ENCODE results near the gene CD28.

Gene CD28

GRCh38 chr2:203737360-203737759 lies 30.9 kb downstream of the CD28 start:
- Histone ChIP-seq H3K27ac (ENCODE audit: low read length) (no peak overlapping the region), H3K27me3 (ENCODE audit: insufficient read depth, low read length, poor library complexity) (no peaks in the 10 kb centered on the region), H3K9ac (ENCODE audit: low read depth, low read length) (no peak overlapping the region), H3K4me2 (ENCODE audit: insufficient read depth, low read length) (no peak overlapping the region), H3K36me3 (ENCODE audit: insufficient read depth, low read length) (no peaks in the 10 kb centered on the region), H2AFZ (ENCODE audit: low read depth, low read length) (no peak overlapping the region), H3K79me2 (ENCODE audit: insufficient read depth, low read length) (no peaks in the 10 kb centered on the region), H4K20me1 (ENCODE audit: insufficient read depth, low read length) (no peaks in the 10 kb centered on the region), H3K4me3 (ENCODE audit: low read depth in 1 of 2, low read length in 2 of 2) (no peak overlapping the region), H3K4me1 (ENCODE audit: insufficient read depth, low read length) (peaks cover 38% of the 10 kb centered on the region), H3K9me3 (ENCODE audit: insufficient read depth, low read length, severe bottlenecking) (no peaks in the 10 kb centered on the region)
- TF ChIP-seq CTCF (IDR thresholded peaks at IDR 0.05; ENCODE audit: borderline replicate concordance, extremely low read depth, low read length, poor library complexity, severe bottlenecking): no peak
- no peak for TF ChIP-seq EZH2 (IDR thresholded peaks at IDR 0.05; ENCODE audit: borderline replicate concordance, low read depth, low read length, severe bottlenecking)
- DNase-seq (no peak), ATAC-seq (ENCODE audit: insufficient read depth, low read depth) (no peak)

- no peak for TF ChIP-seq EZH2 (IDR thresholded peaks at IDR 0.05; ENCODE audit: borderline replicate concordance, low read depth, low read length, severe bottlenecking)
- no peak for TF ChIP-seq CTCF (IDR thresholded peaks at IDR 0.05; ENCODE audit: borderline replicate concordance, extremely low read depth, low read length, poor library complexity, severe bottlenecking)
- DNase-seq (no peak), ATAC-seq (ENCODE audit: insufficient read depth, low read depth) (no peak)
- Histone ChIP-seq H3K4me1 (ENCODE audit: insufficient read depth, low read length) (peaks cover 46% of the 10 kb centered on the region), H3K9me3 (ENCODE audit: insufficient read depth, low read length, severe bottlenecking) (peaks cover 2% of the 10 kb centered on the region), H2AFZ (ENCODE audit: low read depth, low read length) (no peak overlapping the region), H3K4me3 (ENCODE audit: low read depth in 1 of 2, low read length in 2 of 2) (no peak overlapping the region), H3K27me3 (ENCODE audit: insufficient read depth, low read length, poor library complexity) (no peaks in the 10 kb centered on the region), H4K20me1 (ENCODE audit: insufficient read depth, low read length) (no peaks in the 10 kb centered on the region), H3K9ac (ENCODE audit: low read depth, low read length) (peak overlapping the region; percentile 71; the same call in 1 of the 2 replicates), H3K79me2 (ENCODE audit: insufficient read depth, low read length) (no peaks in the 10 kb centered on the region), H3K4me2 (ENCODE audit: insufficient read depth, low read length) (no peak overlapping the region), H3K27ac (ENCODE audit: low read length) (peak overlapping the region; percentile 100), H3K36me3 (ENCODE audit: insufficient read depth, low read length) (no peaks in the 10 kb centered on the region)
These were observed 32.9 kb downstream of the CD28 start for GRCh38 chr2:203739351-203739750.

GRCh38 chr2:203740871-203741281 lies 34.4 kb downstream of the CD28 start:
- Histone ChIP-seq H3K4me3 (ENCODE audit: low read depth in 1 of 2, low read length in 2 of 2) (peak overlapping the region in 1 of 2 experiments; percentile 38; a peak in 1 of 4 replicates), H3K27ac (ENCODE audit: low read length) (peak overlapping the region; percentile 100), H3K4me2 (ENCODE audit: insufficient read depth, low read length) (peak overlapping the region; percentile 59), H3K36me3 (ENCODE audit: insufficient read depth, low read length) (no peaks in the 10 kb centered on the region), H3K4me1 (ENCODE audit: insufficient read depth, low read length) (peaks cover 49% of the 10 kb centered on the region), H3K9ac (ENCODE audit: low read depth, low read length) (peak overlapping the region; percentile 71), H3K79me2 (ENCODE audit: insufficient read depth, low read length) (no peaks in the 10 kb centered on the region), H2AFZ (ENCODE audit: low read depth, low read length) (peak overlapping the region; percentile 75), H4K20me1 (ENCODE audit: insufficient read depth, low read length) (no peaks in the 10 kb centered on the region), H3K27me3 (ENCODE audit: insufficient read depth, low read length, poor library complexity) (no peaks in the 10 kb centered on the region), H3K9me3 (ENCODE audit: insufficient read depth, low read length, severe bottlenecking) (peaks cover 7% of the 10 kb centered on the region)
- TF ChIP-seq CTCF (IDR thresholded peaks at IDR 0.05; ENCODE audit: borderline replicate concordance, extremely low read depth, low read length, poor library complexity, severe bottlenecking) (no peak), EZH2 (IDR thresholded peaks at IDR 0.05; ENCODE audit: borderline replicate concordance, low read depth, low read length, severe bottlenecking) (no peak)
- peak; percentile 91 for ATAC-seq (ENCODE audit: insufficient read depth, low read depth)
- DNase-seq: peak; percentile 79

Measured in DND-41 (cell line).